HG03066 (cell line): Measurements from ENCODE around the gene IL1RL2.

Experiments used
- ATAC-seq: cut with Tn5 transposase; IDR thresholded peaks from one replicate; pipeline ENCODE4 v1.9.1; 2021; ENCODE audit warnings: low read depth; ENCODE audit not compliant: unreplicated experiment

Gene IL1RL2

GRCh38 chr2:102289129-102289528 lies 102.3 kb downstream of the IL1RL2 start:
- ATAC-seq = no peak
